GM12878 (cell line): Measurements from ENCODE around the gene GNB5.

Experiments
- MXI1 ChIP-seq: fragments of 150-350 bp; IDR thresholded peaks from 2 replicates; pipeline ENCODE4 v1.6.1; 2011; ENCODE audit warnings: low read depth, mild to moderate bottlenecking, inconsistent platforms, low read length, improper control_type of control experiment
- TF ChIP-seq, protein P1 (sequence below): IDR thresholded peaks from 2 replicates; pipeline ENCODE4 v1.6.1; 2012; ENCODE audit warnings: low read length, inconsistent platforms

DNA sequence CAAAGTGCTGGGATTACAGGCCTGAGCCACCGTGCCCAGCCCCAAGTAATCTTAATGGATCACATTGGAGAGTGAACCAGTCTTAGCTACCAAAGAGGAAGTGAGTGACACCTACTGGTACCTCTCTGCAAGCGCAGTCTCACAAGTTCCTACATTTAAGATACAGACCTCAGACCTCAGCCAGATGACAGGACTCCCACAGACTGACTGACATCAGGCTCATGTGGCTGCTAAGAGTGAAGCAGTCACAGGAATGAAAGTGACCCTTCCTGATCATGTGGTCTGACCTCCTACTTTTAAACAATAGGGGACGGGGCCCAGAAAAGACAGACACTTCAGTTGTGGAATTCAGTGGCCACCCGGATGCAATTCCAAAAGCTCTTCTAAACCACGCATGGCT, 36.3 kb upstream of the GNB5 start:
- TF ChIP-seq MXI1, result no peak
- TF ChIP-seq, protein P1, sequence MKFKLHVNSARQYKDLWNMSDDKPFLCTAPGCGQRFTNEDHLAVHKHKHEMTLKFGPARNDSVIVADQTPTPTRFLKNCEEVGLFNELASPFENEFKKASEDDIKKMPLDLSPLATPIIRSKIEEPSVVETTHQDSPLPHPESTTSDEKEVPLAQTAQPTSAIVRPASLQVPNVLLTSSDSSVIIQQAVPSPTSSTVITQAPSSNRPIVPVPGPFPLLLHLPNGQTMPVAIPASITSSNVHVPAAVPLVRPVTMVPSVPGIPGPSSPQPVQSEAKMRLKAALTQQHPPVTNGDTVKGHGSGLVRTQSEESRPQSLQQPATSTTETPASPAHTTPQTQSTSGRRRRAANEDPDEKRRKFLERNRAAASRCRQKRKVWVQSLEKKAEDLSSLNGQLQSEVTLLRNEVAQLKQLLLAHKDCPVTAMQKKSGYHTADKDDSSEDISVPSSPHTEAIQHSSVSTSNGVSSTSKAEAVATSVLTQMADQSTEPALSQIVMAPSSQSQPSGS, result no peak
